ENCODE results near the gene CPEB4.

Gene CPEB4

DNA sequence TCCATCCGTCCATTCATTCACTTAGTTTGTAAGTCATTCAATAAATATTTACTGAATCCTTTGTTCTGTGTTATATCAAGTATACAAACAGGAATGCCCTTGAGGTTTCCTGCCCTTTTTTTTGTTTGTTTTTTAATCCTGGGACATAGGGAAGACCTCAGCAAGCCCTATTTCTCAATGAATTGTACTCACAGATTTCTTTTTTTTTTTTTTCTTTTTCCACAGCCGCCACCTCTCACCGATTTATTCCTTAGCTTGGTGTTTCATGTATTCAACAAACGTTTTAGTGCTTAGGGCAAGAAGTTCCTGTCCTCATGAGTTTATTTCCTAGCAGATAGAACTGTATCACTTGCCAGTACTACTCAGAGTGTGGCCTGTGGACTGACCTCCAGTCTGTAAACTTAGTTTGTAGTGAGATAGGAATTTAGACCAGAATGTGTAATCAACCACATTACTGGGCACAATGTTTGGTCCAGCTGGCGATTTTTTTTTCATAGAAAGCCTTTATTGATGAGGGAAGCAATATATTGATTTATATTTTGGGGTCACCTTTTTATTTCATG, 65.5 kb downstream of the CPEB4 start:
- no peak for DNase-seq

DNA sequence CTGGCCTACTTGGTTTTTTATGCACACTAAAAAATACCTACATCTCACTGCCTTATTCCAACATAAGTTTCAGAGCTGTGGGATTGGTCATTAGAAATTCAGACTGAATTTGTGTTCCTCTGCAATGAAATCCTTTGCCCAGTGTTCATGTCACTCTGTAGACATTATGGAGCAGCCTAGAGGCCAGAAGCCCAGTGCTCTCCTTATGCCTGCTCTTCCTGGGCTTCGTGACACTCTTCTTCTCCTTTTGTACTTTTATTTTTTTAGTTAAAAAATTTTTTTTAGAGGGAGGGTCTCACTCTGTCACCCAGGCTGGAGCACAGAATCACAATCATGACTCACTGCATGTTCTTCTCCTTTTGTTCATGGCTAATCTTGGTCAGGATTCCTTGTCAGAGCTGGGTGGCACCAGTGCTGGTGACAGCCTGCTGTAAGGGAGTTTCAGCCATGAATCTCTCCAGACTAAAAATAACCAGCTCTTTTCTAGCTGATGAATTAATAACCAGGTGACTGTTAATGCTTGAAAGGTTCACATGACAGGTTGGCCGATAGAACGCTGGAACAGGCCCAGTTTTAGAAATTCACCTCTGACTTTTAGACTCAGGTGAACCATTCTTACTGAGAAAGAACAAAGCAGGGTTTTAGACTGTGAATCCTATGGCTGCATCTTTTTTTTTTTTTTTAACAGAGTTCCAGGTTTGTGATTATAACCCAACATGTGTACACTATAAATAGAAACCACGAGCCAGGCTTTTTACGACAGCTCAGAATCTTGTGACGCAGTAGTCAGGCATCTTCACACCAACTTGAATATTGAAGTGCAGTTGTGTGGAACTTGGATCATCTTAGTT, 66.7 kb downstream of the CPEB4 start:
- DNase-seq = no peak

GRCh38 chr5:173960986-173961385, 72.8 kb downstream of the CPEB4 start:
- DNase-seq = no peak

DNA sequence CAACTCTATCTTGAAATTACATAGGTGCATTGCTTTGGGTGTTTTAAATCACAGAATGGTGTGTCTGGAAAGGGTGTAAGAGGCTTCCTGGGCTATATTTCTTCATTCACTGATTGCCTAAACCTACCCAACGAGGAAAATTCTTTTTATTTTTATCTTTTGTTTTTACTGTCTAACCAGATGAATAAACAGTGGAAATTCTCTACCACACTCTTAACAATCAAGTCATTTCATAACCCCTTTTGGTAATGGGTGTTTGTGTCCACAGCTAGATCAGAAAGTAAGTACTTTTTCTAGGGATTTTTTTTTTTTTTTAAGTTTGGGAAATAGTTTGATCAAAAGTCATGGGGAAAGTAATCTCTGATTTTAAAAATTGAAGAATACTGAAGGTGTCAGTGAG, 73.3 kb downstream of the CPEB4 start:
- DNase-seq = no peak

DNA sequence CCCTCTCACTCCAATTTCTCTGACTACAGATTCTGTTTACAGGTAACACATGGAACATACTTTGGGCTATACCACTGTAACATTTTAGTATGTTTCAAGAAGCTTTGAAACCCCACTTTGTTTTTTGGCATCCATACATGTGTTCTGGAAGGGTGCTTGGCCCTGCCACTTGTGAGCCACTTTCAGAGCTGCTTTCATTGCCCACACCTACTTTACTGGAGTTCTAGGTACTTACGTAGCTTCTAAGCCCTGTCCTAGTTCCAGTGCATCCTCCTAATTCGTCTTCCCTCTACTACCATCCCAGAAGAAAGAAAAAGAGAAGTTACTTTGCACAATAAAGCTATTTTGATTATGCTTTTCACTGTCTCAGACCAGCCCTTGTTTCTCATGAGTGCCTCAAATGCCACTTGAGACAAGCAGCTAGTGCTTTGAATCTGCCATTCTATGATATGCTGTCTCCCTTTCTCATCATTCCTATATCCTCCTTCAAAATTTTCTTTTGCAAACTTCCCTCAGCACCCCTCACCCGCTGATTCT, 74.4 kb downstream of the CPEB4 start:
- no peak for DNase-seq

GRCh38 chr5:173963182-173963838, 75.2 kb downstream of the CPEB4 start:
- peak; percentile 42 for DNase-seq

DNA sequence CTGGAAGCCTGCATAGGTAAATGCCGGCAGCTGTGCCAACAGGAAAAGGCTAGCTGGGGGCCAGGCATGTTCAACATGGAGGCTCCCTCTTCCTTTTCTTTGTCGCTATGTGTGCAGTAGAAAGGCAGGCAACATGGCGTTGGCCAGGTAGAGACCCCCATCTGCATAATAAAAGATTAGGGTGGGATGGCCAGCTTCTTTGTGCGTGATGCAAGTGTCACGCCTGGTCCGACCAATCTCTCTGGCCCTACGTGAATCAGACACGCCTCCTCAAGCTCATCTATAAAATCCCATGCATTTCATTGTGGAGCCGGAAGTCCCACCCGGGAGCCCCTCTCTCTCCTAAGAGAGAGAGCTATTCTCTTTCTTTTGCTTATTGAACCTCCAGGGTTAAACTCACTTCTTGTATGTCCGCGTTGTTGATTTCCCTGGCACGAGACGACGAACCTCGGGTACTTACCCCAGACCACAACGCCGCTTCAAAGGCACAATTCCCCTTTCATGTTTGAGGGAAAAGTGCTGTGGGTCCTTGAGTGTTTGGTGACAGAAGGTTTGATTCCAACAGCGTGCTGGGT, 75.8 kb downstream of the CPEB4 start:
- peak; percentile 51 for DNase-seq

- no peak for DNase-seq
Measured at GRCh38 chr5:173964506-173964905, 76.4 kb downstream of the CPEB4 start.

- DNase-seq = no peak
Measured at GRCh38 chr5:173967241-173967640, 79.1 kb downstream of the CPEB4 start.

- peak; percentile 33 for DNase-seq
Measured at GRCh38 chr5:173968154-173968797, 80.1 kb downstream of the CPEB4 start.

DNA sequence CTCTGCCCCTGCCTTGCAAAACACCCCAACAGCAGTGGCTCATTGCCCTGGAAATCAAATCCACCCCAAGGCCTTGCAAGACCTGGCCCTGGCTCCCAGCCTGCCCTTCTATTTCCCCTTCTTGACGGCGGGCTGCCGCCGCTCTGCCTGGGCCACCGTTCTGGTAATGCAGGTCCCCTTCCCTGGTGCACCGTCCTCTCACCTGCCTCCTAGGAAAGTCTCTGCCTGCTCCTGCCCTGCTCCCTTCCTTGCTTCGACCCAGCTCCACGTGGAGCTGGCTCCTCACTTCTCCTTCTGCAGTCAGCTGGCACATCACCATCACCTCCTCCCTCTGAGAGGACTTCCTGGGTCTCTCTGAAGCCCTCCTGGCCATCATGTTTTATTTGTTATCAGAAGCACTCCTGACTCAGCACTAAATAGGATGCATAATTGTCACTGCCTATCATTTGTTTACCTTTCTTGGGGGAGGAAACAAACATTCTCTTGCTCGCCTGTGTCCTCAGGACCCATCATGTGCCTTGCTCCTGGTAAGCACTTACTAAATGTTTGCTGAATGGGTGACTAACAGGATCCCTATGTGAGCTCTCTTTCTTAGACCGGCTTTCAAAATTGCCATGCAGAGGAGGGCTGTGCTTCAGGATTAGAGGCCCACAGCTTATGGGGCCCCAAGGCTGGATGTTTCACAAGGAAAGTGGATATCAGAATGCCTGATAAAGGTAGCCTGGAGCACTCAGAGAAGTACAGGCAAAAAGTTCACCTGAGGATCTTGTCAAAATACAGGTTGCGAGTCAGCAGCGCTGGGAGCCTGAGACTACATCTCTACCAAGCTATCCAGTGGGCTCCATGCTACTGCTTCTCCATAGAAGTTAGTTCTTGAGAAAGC, 81.3 kb downstream of the CPEB4 start:
- no peak for DNase-seq

- no peak for DNase-seq
Measured at GRCh38 chr5:173970878-173971650, 82.9 kb downstream of the CPEB4 start.

DNA sequence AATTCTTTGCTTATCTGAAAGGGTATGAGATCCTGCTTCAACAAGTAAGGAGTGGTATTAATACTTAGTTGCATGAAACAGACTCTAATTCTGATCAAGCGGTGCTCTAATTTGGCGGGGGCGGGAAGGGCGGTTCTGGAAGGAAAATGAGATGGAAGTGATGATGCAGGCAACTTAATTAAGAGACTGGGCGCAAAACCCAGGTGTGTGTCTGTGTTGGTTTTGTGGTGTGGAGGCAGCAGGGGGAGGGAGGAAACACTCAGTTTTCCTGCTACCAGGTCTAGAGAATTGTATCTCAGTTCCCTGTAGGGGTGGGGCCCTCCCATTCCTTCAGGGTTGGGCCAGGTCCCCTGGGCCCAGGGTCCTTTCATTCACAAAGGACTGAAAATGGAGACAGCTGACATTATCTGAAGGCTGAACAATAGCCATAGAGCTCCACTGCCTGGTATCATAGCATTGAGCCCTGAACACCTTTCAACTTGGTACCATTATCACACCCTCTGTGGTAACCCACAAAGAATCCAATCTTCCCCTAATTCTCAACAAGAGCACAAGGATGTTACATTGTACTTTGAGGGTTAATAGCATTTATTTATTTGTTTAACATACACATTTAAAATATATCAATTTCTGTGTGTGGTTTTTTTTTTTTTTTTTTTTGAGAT, 83.7 kb downstream of the CPEB4 start:
- DNase-seq = no peak

DNA sequence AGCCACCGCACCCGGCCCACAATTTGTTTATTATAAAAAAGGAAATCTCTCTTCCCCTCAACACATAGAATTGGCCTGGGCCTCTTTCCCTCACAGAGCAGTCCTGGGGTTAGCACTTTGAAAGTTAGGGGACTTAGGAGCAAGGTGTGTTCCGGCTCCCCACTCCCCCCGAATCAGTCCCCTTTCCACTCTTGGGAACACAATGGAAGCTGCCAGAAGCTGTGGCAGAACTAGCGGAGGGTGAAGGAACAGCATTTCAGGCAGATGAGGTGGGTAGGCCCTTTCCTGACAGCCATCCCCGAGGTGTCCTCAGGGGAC, 84.4 kb downstream of the CPEB4 start:
- no peak for DNase-seq

DNA sequence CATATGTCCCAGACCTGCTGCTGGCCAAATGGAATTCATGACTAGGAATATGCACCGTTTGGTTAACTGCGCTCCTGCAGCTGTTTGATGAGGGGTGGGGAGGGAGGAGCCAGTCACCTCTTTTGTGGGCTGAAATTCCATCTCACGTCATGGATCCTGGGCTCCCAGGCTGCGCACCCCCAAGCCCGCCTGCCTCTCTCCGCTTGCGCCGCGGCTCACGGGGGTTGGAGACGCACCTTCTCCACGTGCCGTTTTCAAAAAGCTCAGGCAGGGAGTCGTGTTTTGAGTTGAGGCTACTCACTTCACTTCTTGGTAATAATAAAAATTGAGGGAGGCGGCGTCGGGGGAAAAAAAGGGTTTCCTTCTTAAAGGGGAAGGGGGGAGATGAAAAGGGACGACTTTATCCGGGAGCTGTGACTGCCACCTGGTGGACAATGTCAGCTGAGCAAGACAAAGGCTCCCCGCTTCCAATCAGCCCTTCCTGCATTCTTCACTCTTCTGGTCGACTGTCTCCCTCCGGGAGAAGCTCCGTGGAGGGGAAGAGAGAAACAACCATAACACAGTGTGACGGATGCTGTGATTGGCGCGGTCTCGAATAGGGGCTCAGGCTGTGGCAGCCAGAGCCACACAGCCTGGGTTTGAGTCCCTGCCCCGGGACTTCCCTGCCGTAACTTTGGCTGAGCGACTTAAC, 84.9 kb downstream of the CPEB4 start:
- DNase-seq = peak; percentile 89

DNA sequence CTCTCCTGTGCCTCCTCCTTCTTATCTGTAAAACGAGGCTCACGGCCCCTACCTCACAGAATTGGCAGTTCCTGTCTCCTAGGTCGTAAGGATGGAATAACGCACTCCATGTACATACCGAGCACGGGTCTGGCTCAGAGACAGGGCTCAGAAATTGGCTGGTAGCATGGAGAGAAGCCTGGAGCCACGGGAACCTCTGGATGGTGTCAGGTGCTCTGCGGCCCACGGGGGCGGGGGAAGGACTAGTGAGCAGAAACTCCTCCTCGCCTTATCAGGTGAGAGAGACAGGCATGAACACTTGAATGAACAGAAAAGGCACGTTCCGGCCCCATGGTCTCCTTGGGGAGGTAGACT, 85.4 kb downstream of the CPEB4 start:
- DNase-seq = no peak

- no peak for DNase-seq
Measured at GRCh38 chr5:173974688-173975239, 86.6 kb downstream of the CPEB4 start.

- no peak for DNase-seq
Measured at GRCh38 chr5:173981185-173981761, 93.1 kb downstream of the CPEB4 start.

GRCh38 chr5:173984218-173984617, 96.1 kb downstream of the CPEB4 start:
- no peak for DNase-seq

Measured in midbrain (tissue), 1 donor.